Inflammatory macrophage (primary cell): Measurements from ENCODE around the gene CLIC5.

Experiments used
- DNase-seq, 2 donors: peaks; one replicate each; pipeline ENCODE4 v3.0.0-alpha.2; 2020 to 2022

Gene CLIC5

GRCh38 chr6:45924763-45925342, 90.8 kb downstream of the CLIC5 start:
- no peak for DNase-seq

- DNase-seq, result no peak
Measured at GRCh38 chr6:45923831-45924391, 91.7 kb downstream of the CLIC5 start.

- peak; percentile 66 to 81 for DNase-seq
Measured at GRCh38 chr6:45922728-45923351, 92.8 kb downstream of the CLIC5 start.

- DNase-seq, result no peak
Measured at GRCh38 chr6:45921691-45922281, 93.9 kb downstream of the CLIC5 start.

GRCh38 chr6:45920819-45921511, 94.7 kb downstream of the CLIC5 start:
- no peak for DNase-seq

GRCh38 chr6:45917439-45917838, 98.2 kb downstream of the CLIC5 start:
- no peak for DNase-seq

- DNase-seq, result no peak
Measured at GRCh38 chr6:45916692-45917091, 99.0 kb downstream of the CLIC5 start.

GRCh38 chr6:45915780-45916468, 99.7 kb downstream of the CLIC5 start:
- no peak for DNase-seq

- DNase-seq, result no peak
Measured at GRCh38 chr6:45911691-45912090, 104.0 kb downstream of the CLIC5 start.

- no peak for DNase-seq
Measured at GRCh38 chr6:45903959-45904358, 111.7 kb downstream of the CLIC5 start.

- no peak for DNase-seq
Measured at GRCh38 chr6:45902984-45903383, 112.7 kb downstream of the CLIC5 start.

GRCh38 chr6:45901767-45902650, 113.7 kb downstream of the CLIC5 start:
- no peak for DNase-seq

- DNase-seq, result peak in 1 of 2 donors; percentile 42
Measured at GRCh38 chr6:45900808-45901752, 114.6 kb downstream of the CLIC5 start.

GRCh38 chr6:45899683-45899946, 116.0 kb downstream of the CLIC5 start:
- DNase-seq, result no peak

- DNase-seq, result no peak
Measured at GRCh38 chr6:45898941-45899682, 116.5 kb downstream of the CLIC5 start.

GRCh38 chr6:45896783-45897441, 118.7 kb downstream of the CLIC5 start:
- DNase-seq, result peak; percentile 53 to 63

- DNase-seq, result no peak
Measured at GRCh38 chr6:45895569-45895968, 120.1 kb downstream of the CLIC5 start.

- no peak for DNase-seq
Measured at GRCh38 chr6:45892696-45893245, 122.9 kb downstream of the CLIC5 start.

GRCh38 chr6:45892196-45892595, 123.5 kb downstream of the CLIC5 start:
- no peak for DNase-seq
